Measurements from ENCODE around the gene TBX1. TPM values are rescaled to one million over a fixed set of nuclear protein-coding genes. Genes with fewer than 3 reads are reported as not detected.

TBX1 gene
- total and polyA plus RNA-seq, 8 donors, result 4.4 to 12.2 (median 10.1) TPM

- no peak overlapping the region for H3K4me3 ChIP-seq
- no peak for TF ChIP-seq CTCF (IDR thresholded peaks at IDR 0.05)
- intact Hi-C loops (cut with DNase I), result no loop called here
- ATAC-seq (no peak), DNase-seq (peak in 1 of 4 donors; percentile 59)
- H3K27me3 ChIP-seq, result peaks cover 88 to 95% of the 10 kb centered on the region in 2 donors
- H3K4me1 ChIP-seq, result peaks cover 3 to 47% of the 10 kb centered on the region in 2 donors
- no peak overlapping the region for H3K27ac ChIP-seq
- H3K9me3 ChIP-seq, result no peaks in the 10 kb centered on the region
- no peaks in the 10 kb centered on the region for H3K36me3 ChIP-seq
Measured at GRCh38 chr22:19759427-19760057, 1.0 kb upstream of the TBX1 start.

GRCh38 chr22:19760951-19761724 lies 560 bp downstream of the TBX1 start:
- DNase-seq (peak in 1 of 4 donors; percentile 59), ATAC-seq (no peak)
- no peak overlapping the region for H3K4me3 ChIP-seq
- no peak overlapping the region for H3K27ac ChIP-seq
- H3K4me1 ChIP-seq, result peaks cover 0 to 43% of the 10 kb centered on the region in 2 donors
- H3K36me3 ChIP-seq, result no peaks in the 10 kb centered on the region
- intact Hi-C loops (cut with DNase I), result no loop called here
- no peaks in the 10 kb centered on the region for H3K9me3 ChIP-seq
- TF ChIP-seq CTCF (IDR thresholded peaks at IDR 0.05), result no peak
- peaks cover 86 to 95% of the 10 kb centered on the region in 2 donors for H3K27me3 ChIP-seq

- intact Hi-C loops (cut with DNase I), result no loop called here
- Histone ChIP-seq H3K27ac (no peak overlapping the region), H3K4me1 (peaks cover 3 to 43% of the 10 kb centered on the region in 2 donors), H3K36me3 (no peaks in the 10 kb centered on the region), H3K4me3 (no peak overlapping the region), H3K27me3 (peaks cover 86 to 95% of the 10 kb centered on the region in 2 donors), H3K9me3 (no peaks in the 10 kb centered on the region)
- ATAC-seq, result no peak
- TF ChIP-seq CTCF (IDR thresholded peaks at IDR 0.05), result no peak
- DNase-seq, result peak in 1 of 4 donors; percentile 43
Measured at GRCh38 chr22:19761725-19762567, 1.4 kb downstream of the TBX1 start.

GRCh38 chr22:19762568-19763457 lies 2.2 kb downstream of the TBX1 start:
- Histone ChIP-seq H3K27me3 (peaks cover 86 to 95% of the 10 kb centered on the region in 2 donors), H3K4me1 (peaks cover 8 to 47% of the 10 kb centered on the region in 2 donors), H3K9me3 (no peaks in the 10 kb centered on the region), H3K4me3 (no peak overlapping the region), H3K36me3 (no peaks in the 10 kb centered on the region), H3K27ac (no peak overlapping the region)
- intact Hi-C loops (cut with DNase I), result no loop called here
- TF ChIP-seq CTCF (IDR thresholded peaks at IDR 0.05), result no peak
- DNase-seq (peak in 1 of 4 donors; percentile 1), ATAC-seq (no peak)

Measured in left lung (tissue), 10 donors.